AG10803 (cell line): ENCODE results near the gene CCDC148.

Experiments used
- DNase-seq: peaks from one replicate; pipeline ENCODE4 v3.0.0; 2010; ENCODE audit warnings: low read depth
- H3K4me3 ChIP-seq: 2 replicates; pipeline ENCODE4 v1.5.1; 2011; ENCODE audit warnings: mild to moderate bottlenecking, low read length, control low read depth
- CTCF ChIP-seq: conservative IDR thresholded peaks from 2 replicates; pipeline ENCODE4 v1.5.1; 2011; ENCODE audit warnings: mild to moderate bottlenecking, low read length, control low read depth, inconsistent platforms

The CCDC148 gene

GRCh38 chr2:158199928-158200650, 256.5 kb downstream of the CCDC148 start:
- no peak overlapping the region for H3K4me3 ChIP-seq
- TF ChIP-seq CTCF, result no peak

GRCh38 chr2:158197940-158198339, 258.6 kb downstream of the CCDC148 start:
- no peak overlapping the region for H3K4me3 ChIP-seq
- no peak for TF ChIP-seq CTCF
- DNase-seq, result no peak

More at GRCh38 chr2:158199928-158200650, 256.5 kb downstream of the CCDC148 start:
- no peak for DNase-seq

- no peak overlapping the region for H3K4me3 ChIP-seq
- TF ChIP-seq CTCF, result no peak
- DNase-seq, result no peak
Observed at GRCh38 chr2:158194229-158194628, 262.3 kb downstream of the CCDC148 start.

GRCh38 chr2:158192515-158193443, 263.8 kb downstream of the CCDC148 start:
- H3K4me3 ChIP-seq, result no peak overlapping the region
- no peak for DNase-seq
- no peak for TF ChIP-seq CTCF

- H3K4me3 ChIP-seq, result no peak overlapping the region
- DNase-seq, result no peak
- no peak for TF ChIP-seq CTCF
Observed at GRCh38 chr2:158191076-158191895, 265.3 kb downstream of the CCDC148 start.

- no peak for DNase-seq
- no peak for TF ChIP-seq CTCF
- no peak overlapping the region for H3K4me3 ChIP-seq
Observed at GRCh38 chr2:158189526-158189925, 267.0 kb downstream of the CCDC148 start.
